Keratinocyte (primary cell): ENCODE data around the gene BARX1.

Experiments
- CTCF ChIP-seq, 3 experiments: IDR thresholded peaks in 1 of 3; conservative IDR thresholded peaks in 1 of 3; optimal IDR thresholded peaks in 1 of 3; 2 replicates in 2 of 3; 3 replicates in 1 of 3; pipeline versions ENCODE3 to v1.5.1; 2011; ENCODE audit warnings: low read length in 3 of 3, mild to moderate bottlenecking in 3 of 3, moderate library complexity in 2 of 3, control low read depth in 1 of 3, inconsistent platforms in 1 of 3; ENCODE audit not compliant: insufficient read depth in 2 of 3; ENCODE audit errors: extremely low read depth in 1 of 3
- EZH2 ChIP-seq: IDR thresholded peaks from one replicate; pipeline ENCODE4 v1.6.1; 2012; ENCODE audit warnings: inconsistent platforms, mild to moderate bottlenecking, low read length, moderate library complexity

GRCh38 chr9:93949694-93950449 lies 5.3 kb downstream of the BARX1 start:
- no peak for TF ChIP-seq CTCF (optimal IDR thresholded peaks at IDR 0.05 in 1 of 3, IDR thresholded peaks at IDR 0.05 in 1 of 3, conservative IDR thresholded peaks at IDR 0.05 in 1 of 3; ENCODE audit: extremely low read depth in 1 of 3, insufficient read depth in 2 of 3, low read length in 3 of 3)
- no peak for TF ChIP-seq EZH2
